HEK293T (cell line): ENCODE measurements around the gene MRPL4.

Experiments used
- BHLHE40 ChIP-seq: fragments of 450-650 bp; IDR thresholded peaks from 2 replicates; pipeline ENCODE4 v1.6.1; 2016; ENCODE audit warnings: mild to moderate bottlenecking, moderate library complexity, borderline replicate concordance
- ELF4 ChIP-seq: fragments of 450-650 bp; IDR thresholded peaks from 2 replicates; pipeline ENCODE4 v1.6.1; 2017; ENCODE audit warnings: antibody characterized with exemption
- FOXA1 ChIP-seq: fragments of 450-650 bp; IDR thresholded peaks from 2 replicates; pipeline ENCODE4 v1.6.1; 2016; ENCODE audit warnings: mild to moderate bottlenecking

DNA sequence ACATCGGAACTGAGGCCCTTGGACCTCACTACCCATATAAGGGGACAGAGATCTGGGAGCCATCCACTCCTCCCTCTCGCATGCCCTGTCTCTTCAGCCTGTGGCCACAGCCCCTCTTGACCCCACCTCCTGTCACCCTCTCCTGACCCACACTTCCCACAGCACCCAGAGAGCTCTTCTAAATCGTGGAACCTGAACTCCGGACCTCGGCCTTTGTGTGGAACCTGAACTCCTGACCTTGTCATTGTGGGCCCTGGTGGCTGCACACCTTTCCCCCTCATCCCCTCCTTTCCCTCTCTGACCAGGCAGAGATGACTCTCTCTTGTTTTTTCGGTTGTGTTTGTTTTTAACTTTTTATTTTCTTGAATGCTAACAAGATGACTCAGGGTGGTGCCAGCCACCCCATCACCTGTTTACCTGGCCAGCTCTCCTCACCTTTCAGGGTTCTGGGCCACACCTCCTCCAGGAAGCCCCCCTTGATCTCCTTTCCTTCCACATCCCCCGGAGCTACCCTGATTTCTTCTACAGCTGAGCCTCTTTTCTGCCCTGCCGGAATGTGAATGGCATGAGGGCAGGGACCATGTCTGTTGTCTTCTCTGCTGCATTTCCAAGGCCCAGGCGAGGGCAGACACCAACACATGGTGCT lies 5.1 kb downstream of the MRPL4 start:
- TF ChIP-seq ELF4, result no peak
- no peak for TF ChIP-seq BHLHE40
- TF ChIP-seq FOXA1, result no peak
